ENCODE data around the gene NOP14. TPM values are rescaled to one million over a fixed set of nuclear protein-coding genes. Genes with fewer than 3 reads are reported as not detected.
"Not testable (repeated sequence)": the region's sequence is repeated elsewhere in the genome, so short reads cannot be mapped to it uniquely, and the experiment has no call there.

NOP14 gene
- total RNA-seq, 1 experiment from 2014 or later: 9.9 TPM

- Histone ChIP-seq H3K9me3 (replicated peaks) (no peaks in the 10 kb centered on the region), H3K4me3 (no peak overlapping the region), H3K27ac (no peak overlapping the region), H3K4me1 (replicated peaks) (no peaks in the 10 kb centered on the region), H3K27me3 (replicated peaks) (no peaks in the 10 kb centered on the region), H3K36me3 (peaks cover 26% of the 10 kb centered on the region)
- DNase-seq (ENCODE audit: low read depth in 1 of 2, low spot score in 2 of 2): no peak
Measured at GRCh38 chr4:2954358-2955185, 8.6 kb downstream of the NOP14 start.

- no peaks in the 10 kb centered on the region for H3K4me1 ChIP-seq (replicated peaks)
- no peak for DNase-seq (ENCODE audit: low read depth in 1 of 2, low spot score in 2 of 2)
- peaks cover 34% of the 10 kb centered on the region for H3K36me3 ChIP-seq
- no peak overlapping the region for H3K4me3 ChIP-seq
- no peaks in the 10 kb centered on the region for H3K9me3 ChIP-seq (replicated peaks)
- H3K27ac ChIP-seq: no peak overlapping the region
- no peaks in the 10 kb centered on the region for H3K27me3 ChIP-seq (replicated peaks)
Measured at GRCh38 chr4:2953496-2953895, 9.7 kb downstream of the NOP14 start.

- Histone ChIP-seq H3K4me1 (replicated peaks) (no peaks in the 10 kb centered on the region), H3K27ac (no peak overlapping the region), H3K27me3 (replicated peaks) (no peaks in the 10 kb centered on the region), H3K36me3 (peaks cover 36% of the 10 kb centered on the region), H3K4me3 (no peak overlapping the region), H3K9me3 (replicated peaks) (no peaks in the 10 kb centered on the region)
- no peak for DNase-seq (ENCODE audit: low read depth in 1 of 2, low spot score in 2 of 2)
Measured at GRCh38 chr4:2950221-2950989, 12.8 kb downstream of the NOP14 start.

GRCh38 chr4:2949782-2950125, 13.5 kb downstream of the NOP14 start:
- no peak for DNase-seq (ENCODE audit: low read depth in 1 of 2, low spot score in 2 of 2)
- peaks cover 40% of the 10 kb centered on the region for H3K36me3 ChIP-seq
- no peaks in the 10 kb centered on the region for H3K9me3 ChIP-seq (replicated peaks)
- H3K27ac ChIP-seq: no peak overlapping the region
- H3K4me3 ChIP-seq: no peak overlapping the region
- no peaks in the 10 kb centered on the region for H3K27me3 ChIP-seq (replicated peaks)
- no peaks in the 10 kb centered on the region for H3K4me1 ChIP-seq (replicated peaks)

GRCh38 chr4:2948895-2949781, 14.1 kb downstream of the NOP14 start:
- Histone ChIP-seq H3K27me3 (replicated peaks) (no peaks in the 10 kb centered on the region), H3K4me1 (replicated peaks) (no peaks in the 10 kb centered on the region), H3K27ac (no peak overlapping the region), H3K9me3 (replicated peaks) (no peaks in the 10 kb centered on the region), H3K36me3 (peaks cover 40% of the 10 kb centered on the region), H3K4me3 (no peak overlapping the region)
- DNase-seq (ENCODE audit: low read depth in 1 of 2, low spot score in 2 of 2): no peak

GRCh38 chr4:2947926-2948325, 15.3 kb downstream of the NOP14 start:
- no peaks in the 10 kb centered on the region for H3K27me3 ChIP-seq (replicated peaks)
- no peaks in the 10 kb centered on the region for H3K9me3 ChIP-seq (replicated peaks)
- H3K4me1 ChIP-seq (replicated peaks): no peaks in the 10 kb centered on the region
- no peak overlapping the region for H3K27ac ChIP-seq
- no peak for DNase-seq (ENCODE audit: low read depth in 1 of 2, low spot score in 2 of 2)
- H3K36me3 ChIP-seq: peaks cover 40% of the 10 kb centered on the region
- no peak overlapping the region for H3K4me3 ChIP-seq

- Histone ChIP-seq H3K4me3 (no peak overlapping the region), H3K4me1 (replicated peaks) (no peaks in the 10 kb centered on the region), H3K36me3 (peaks cover 42% of the 10 kb centered on the region), H3K27me3 (replicated peaks) (no peaks in the 10 kb centered on the region), H3K27ac (no peak overlapping the region), H3K9me3 (replicated peaks) (no peaks in the 10 kb centered on the region)
- DNase-seq (ENCODE audit: low read depth in 1 of 2, low spot score in 2 of 2): no peak
Measured at GRCh38 chr4:2946812-2947600, 16.2 kb downstream of the NOP14 start.

GRCh38 chr4:2945619-2946604, 17.3 kb downstream of the NOP14 start:
- H3K27ac ChIP-seq; H3K4me3 ChIP-seq; H3K27me3 ChIP-seq (replicated peaks); DNase-seq (ENCODE audit: low read depth in 1 of 2, low spot score in 2 of 2); H3K4me1 ChIP-seq (replicated peaks); H3K9me3 ChIP-seq (replicated peaks): not testable (repeated sequence)
- peaks cover 48% of the 10 kb centered on the region for H3K36me3 ChIP-seq

- no peak for DNase-seq (ENCODE audit: low read depth in 1 of 2, low spot score in 2 of 2)
- H3K27me3 ChIP-seq (replicated peaks): no peaks in the 10 kb centered on the region
- H3K27ac ChIP-seq: no peak overlapping the region
- H3K4me3 ChIP-seq: no peak overlapping the region
- H3K9me3 ChIP-seq (replicated peaks): no peaks in the 10 kb centered on the region
- peaks cover 56% of the 10 kb centered on the region for H3K36me3 ChIP-seq
- H3K4me1 ChIP-seq (replicated peaks): no peaks in the 10 kb centered on the region
Measured at GRCh38 chr4:2944586-2945526, 18.4 kb downstream of the NOP14 start.

GRCh38 chr4:2944091-2944482, 19.1 kb downstream of the NOP14 start:
- Histone ChIP-seq H3K27ac (no peak overlapping the region), H3K27me3 (replicated peaks) (no peaks in the 10 kb centered on the region), H3K4me1 (replicated peaks) (no peaks in the 10 kb centered on the region), H3K9me3 (replicated peaks) (no peaks in the 10 kb centered on the region), H3K36me3 (peaks cover 61% of the 10 kb centered on the region), H3K4me3 (no peak overlapping the region)
- no peak for DNase-seq (ENCODE audit: low read depth in 1 of 2, low spot score in 2 of 2)

- H3K36me3 ChIP-seq: peaks cover 61% of the 10 kb centered on the region
- no peak overlapping the region for H3K27ac ChIP-seq
- no peaks in the 10 kb centered on the region for H3K27me3 ChIP-seq (replicated peaks)
- no peaks in the 10 kb centered on the region for H3K9me3 ChIP-seq (replicated peaks)
- no peaks in the 10 kb centered on the region for H3K4me1 ChIP-seq (replicated peaks)
- no peak overlapping the region for H3K4me3 ChIP-seq
- DNase-seq (ENCODE audit: low read depth in 1 of 2, low spot score in 2 of 2): no peak
Measured at GRCh38 chr4:2943364-2944090, 19.7 kb downstream of the NOP14 start.
